Adrenal gland (tissue), 5 donors: Measurements from ENCODE around the gene ZNF543.
"Not testable (repeated sequence)": the region's sequence is repeated elsewhere in the genome, so short reads cannot be mapped to it uniquely, and the experiment has no call there.

ENCODE experiments used
- POLR2A ChIP-seq, 2 donors: fragments of 450-650 bp; IDR thresholded peaks; one replicate each; pipeline ENCODE4 v1.6.1; 2017; ENCODE audit warnings: antibody characterized with exemption in 2 of 2, mild to moderate bottlenecking in 2 of 2, moderate library complexity in 1 of 2
- TF ChIP-seq, protein P1 (sequence below), 6 experiments: fragments of 450-650 bp in 4 of 6; fragments of 200-600 bp in 2 of 6; sonication (generic) in 1 of 6; IDR thresholded peaks; 1 replicate in 5 of 6; 2 replicates in 1 of 6; pipeline versions ENCODE4 v1.5.1 to v1.8.0; 2016 to 2021; ENCODE audit warnings: antibody characterized with exemption in 6 of 6, mild to moderate bottlenecking in 2 of 6, moderate library complexity in 1 of 6
- donor health status: DM: no; HTN: no; CAD: no.

DNA sequence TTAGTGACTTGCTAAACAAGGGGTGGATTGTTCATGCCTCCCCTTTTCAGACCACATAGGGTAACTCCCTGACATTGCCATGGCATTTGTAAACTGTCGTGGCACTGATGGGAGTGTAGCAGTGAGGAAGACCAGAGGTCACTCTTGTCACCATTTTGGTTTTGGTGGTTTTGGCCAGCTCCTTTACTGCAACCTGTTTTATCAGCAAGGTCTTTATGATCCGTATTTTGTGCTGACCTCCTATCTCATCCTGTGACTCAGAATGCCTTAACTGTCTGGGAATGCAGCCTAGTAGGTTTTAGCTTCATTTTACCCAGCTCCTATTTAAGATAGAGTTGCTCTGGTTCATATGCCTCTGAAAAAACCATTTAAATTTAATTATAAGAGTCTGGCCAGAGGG, 41.8 kb upstream of the ZNF543 start:
- peak in 1 of 2 donors; percentile 39 for TF ChIP-seq POLR2A (IDR thresholded peaks at IDR 0.05)
- TF ChIP-seq, protein P1, sequence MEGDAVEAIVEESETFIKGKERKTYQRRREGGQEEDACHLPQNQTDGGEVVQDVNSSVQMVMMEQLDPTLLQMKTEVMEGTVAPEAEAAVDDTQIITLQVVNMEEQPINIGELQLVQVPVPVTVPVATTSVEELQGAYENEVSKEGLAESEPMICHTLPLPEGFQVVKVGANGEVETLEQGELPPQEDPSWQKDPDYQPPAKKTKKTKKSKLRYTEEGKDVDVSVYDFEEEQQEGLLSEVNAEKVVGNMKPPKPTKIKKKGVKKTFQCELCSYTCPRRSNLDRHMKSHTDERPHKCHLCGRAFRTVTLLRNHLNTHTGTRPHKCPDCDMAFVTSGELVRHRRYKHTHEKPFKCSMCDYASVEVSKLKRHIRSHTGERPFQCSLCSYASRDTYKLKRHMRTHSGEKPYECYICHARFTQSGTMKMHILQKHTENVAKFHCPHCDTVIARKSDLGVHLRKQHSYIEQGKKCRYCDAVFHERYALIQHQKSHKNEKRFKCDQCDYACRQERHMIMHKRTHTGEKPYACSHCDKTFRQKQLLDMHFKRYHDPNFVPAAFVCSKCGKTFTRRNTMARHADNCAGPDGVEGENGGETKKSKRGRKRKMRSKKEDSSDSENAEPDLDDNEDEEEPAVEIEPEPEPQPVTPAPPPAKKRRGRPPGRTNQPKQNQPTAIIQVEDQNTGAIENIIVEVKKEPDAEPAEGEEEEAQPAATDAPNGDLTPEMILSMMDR (IDR thresholded peaks at IDR 0.05) = not testable (repeated sequence)
